Caki2 (cell line): ENCODE results near the gene PDE7B. TPM values are rescaled to one million over a fixed set of nuclear protein-coding genes. Genes with fewer than 3 reads are reported as not detected.

Source experiments
- DNase-seq: peaks from one replicate; pipeline ENCODE4 v3.0.0-alpha.2; 2015; ENCODE audit warnings: low read depth
- in situ Hi-C: cut with HindIII; loops from 2 replicates; pipeline ENCODE4 v1.10.0; 2016; ENCODE audit warnings: low sequenced_read_pairs, low pct_unique_long_range_greater_than_20kb, mixed read lengths
- total RNA-seq: library from RNA; depleted of rRNA; stranded (reverse); fragments of >200 nt; shearing (Covaris generic); gene quantifications from 2 replicates; pipeline ENCODE4 v1.2.3, GENCODE V29; 2014; ENCODE audit warnings: low replicate concordance

The PDE7B gene
- total RNA-seq, 1 experiment from 2014 or later: 0.07 TPM

DNA sequence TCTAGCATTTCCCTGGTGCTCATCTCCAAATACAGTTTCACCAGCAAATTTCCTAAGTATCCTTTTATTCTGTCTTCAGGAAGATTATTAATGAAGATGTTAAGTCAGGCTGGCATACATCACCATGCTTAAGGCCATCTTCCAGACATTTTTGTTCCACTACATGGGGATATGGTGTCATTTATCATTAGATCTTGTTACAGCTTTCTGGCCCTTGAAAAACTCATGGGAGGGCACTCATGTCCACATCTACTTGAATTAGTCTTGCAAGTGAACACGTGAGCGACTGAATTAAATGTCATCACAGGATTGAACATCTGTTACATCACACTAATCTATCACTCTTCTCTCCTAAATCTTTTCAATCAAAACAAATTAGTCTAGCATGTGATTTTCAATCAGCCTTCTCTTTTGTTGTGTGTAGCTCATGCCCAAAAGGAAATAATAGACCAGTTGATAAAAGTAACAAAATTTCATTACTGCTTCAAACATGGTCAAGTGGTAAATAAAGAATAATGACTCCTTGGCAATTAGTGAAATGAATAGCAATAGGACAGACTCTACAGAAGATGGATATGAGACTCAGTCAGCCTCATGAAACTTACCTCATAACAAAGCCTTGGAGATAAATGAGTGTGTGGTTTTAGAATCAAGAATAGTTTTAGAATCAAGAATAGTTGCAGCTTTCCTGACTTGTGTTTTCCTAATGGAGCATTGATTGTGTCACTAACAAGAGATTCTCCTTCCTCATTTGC lies 318.1 kb downstream of the PDE7B start:
- in situ Hi-C loops: no loop called here
- no peak for DNase-seq

DNA sequence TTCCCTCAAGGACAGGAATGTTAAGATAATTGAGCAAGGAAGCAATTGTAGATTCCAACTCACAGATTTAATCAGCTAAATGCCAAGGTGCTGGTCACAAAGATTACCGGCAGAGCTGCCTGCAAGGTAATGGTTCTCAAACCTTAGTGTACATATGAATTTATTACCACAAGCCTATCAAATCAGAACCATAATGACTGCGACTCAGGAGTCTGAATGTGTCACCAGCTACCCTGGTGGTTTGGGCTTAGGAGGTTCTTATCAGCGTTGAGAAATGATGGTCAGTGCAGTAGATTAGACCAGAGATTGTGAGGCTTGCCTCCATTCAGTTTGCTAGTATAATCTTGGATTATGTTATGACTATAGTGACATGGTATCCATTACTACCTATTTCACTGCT lies 319.7 kb downstream of the PDE7B start:
- DNase-seq: no peak
- in situ Hi-C loops: no loop called here

GRCh38 chr6:136173519-136174507 lies 322.3 kb downstream of the PDE7B start:
- DNase-seq: no peak
- in situ Hi-C loops: no loop called here

- in situ Hi-C loops: no loop called here
- DNase-seq: no peak
Measured at GRCh38 chr6:136174510-136174909, 323.0 kb downstream of the PDE7B start.

GRCh38 chr6:136175873-136176272 lies 324.4 kb downstream of the PDE7B start:
- DNase-seq: no peak
- in situ Hi-C loops: no loop called here

DNA sequence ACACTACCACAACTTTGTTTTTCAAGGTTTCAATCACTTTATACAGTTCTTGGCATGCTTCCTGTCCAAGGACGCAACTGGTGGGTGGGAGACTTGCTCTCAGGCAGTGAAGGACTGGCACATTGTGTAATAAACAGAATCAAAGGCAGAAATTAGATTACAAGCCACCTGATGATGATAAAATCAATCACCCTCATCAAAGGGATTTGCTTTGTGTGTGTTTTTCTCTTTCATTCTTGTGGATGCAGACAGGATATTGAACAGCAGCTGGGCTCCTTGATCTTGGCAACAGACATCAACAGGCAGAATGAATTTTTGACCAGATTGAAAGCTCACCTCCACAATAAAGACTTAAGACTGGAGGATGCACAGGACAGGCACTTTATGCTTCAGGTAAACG lies 327.2 kb downstream of the PDE7B start:
- in situ Hi-C loops: no loop called here
- no peak for DNase-seq

- in situ Hi-C loops: no loop called here
- no peak for DNase-seq
Measured at GRCh38 chr6:136180704-136181511, 329.4 kb downstream of the PDE7B start.

DNA sequence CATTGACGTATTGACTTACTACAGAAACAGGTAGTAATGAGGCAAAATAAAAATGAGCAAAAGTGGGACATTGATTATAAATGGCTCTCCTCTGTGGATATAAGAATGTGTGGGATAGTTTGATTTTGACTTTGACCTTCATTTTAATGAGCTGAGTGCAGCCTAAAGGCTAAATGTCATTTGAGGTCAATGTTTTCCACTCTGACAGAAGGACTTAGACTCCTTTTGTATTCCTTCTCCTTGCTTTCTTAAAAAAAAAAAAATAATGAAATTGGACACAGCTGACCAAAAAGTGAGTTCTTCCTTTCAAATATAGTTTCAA lies 330.0 kb downstream of the PDE7B start:
- in situ Hi-C loops: no loop called here

DNA sequence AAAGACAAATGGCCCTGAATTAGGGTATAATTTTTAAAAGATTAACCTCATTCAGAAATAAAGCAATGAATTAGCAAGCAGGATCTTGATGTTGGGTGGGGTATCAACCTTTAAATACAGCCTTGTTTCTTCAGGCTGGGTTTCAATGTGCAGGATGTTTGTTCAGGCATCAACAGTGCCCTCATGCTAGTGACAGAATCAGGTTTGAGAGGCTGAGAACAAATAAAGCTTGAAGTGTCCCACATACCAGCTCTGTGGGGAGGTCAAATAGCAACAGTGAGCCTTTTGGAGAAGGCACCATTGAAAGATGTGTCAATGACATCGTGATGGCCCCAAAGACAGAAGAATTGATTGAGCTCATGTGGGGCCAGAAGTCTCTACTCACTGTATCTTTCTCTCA lies 330.4 kb downstream of the PDE7B start:
- in situ Hi-C loops: no loop called here
- no peak for DNase-seq

More for the DNA sequence above, 330.0 kb downstream of the PDE7B start:
- no peak for DNase-seq

- no peak for DNase-seq
- in situ Hi-C loops: no loop called here
Measured at GRCh38 chr6:136184738-136185137, 333.2 kb downstream of the PDE7B start.

DNA sequence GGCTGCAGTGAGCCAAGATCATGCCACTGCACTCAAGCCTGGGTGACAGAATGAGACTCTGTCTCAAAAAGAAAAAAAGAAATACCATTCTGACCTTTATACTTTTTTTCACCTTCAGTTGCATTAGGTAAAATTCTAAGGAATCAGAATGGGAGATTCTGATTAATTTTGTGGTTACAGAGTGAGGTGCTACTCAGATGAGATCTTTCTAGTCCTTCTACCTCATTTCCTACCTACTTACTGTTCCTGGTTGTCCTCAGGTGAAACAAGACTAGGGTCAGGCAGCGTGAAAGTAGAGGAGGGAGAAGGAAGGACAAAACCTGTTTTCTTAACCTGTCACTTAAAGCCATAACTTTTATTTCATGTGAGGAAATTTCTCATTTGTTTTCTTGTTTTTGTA lies 334.9 kb downstream of the PDE7B start:
- DNase-seq: no peak
- in situ Hi-C loops: no loop called here

DNA sequence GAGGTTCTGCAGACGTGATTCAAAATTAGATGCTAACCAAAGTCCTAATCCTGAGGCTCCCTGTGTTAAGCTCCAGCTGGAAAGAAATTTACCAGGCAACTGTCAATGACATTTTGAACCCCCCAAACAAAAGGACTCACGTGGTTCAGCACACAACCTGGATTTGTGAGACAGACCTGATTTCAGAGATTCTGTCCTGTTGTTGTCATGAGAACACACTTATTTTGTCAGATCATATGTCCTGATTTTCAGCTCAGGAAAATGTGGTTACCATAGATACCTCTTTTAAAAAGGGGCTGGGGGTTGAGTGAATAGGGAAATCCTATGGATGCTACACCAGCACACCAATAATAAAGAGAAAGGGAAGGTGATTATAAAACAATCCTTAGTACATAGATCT lies 337.0 kb downstream of the PDE7B start:
- in situ Hi-C loops: no loop called here
- DNase-seq: no peak

- in situ Hi-C loops: no loop called here
- DNase-seq: no peak
Measured at GRCh38 chr6:136189104-136189503, 337.6 kb downstream of the PDE7B start.

DNA sequence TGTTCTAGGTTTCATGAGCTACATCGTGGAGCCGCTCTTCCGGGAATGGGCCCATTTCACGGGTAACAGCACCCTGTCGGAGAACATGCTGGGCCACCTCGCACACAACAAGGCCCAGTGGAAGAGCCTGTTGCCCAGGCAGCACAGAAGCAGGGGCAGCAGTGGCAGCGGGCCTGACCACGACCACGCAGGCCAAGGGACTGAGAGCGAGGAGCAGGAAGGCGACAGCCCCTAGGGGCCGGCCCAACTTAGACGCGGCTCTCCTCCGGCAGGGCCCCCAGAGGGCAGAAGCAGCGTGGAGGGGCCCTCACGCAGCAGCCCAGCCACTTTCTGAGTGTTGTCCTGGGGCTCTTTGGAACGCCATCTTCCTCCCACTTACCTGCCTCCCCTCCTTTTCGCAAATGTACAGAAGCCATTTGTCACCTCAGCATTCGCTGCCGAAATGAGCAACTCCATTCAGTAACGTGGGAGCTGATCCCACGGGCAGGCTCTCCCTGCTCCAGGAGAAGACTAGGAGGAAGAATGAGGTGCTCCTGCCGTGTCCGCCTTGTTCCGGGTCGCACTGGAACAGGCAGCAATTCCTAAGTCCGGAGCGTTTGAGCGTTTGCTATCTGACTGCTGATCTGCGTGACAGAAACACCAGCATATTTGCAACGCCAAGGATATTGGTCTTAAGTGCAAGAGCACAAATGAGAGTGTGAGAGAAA lies 340.3 kb downstream of the PDE7B start:
- in situ Hi-C loops: no loop called here
- no peak for DNase-seq

- DNase-seq: no peak
- in situ Hi-C loops: no loop called here
Measured at GRCh38 chr6:136192902-136193301, 341.4 kb downstream of the PDE7B start.

- no peak for DNase-seq
- in situ Hi-C loops: no loop called here
Measured at GRCh38 chr6:136201732-136202131, 350.2 kb downstream of the PDE7B start.

DNA sequence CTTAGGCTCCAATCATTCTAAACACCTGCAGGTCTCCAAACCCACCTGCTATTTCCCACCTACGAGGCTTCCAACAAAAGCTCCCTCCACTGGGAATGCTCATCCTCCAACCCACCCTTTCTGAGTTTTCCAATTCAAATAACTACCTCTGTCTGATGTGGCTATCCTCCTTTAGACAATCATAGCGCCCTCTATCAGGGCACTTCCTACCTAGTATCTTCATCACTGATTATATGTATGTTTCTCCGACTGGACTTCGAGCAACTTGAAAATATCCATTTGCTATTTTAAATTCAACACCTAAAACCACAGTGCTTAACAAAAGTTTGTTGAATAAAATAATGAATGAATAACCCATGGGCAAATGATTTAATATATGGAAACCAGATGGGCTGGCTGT lies 357.3 kb downstream of the PDE7B start:
- DNase-seq: no peak
- in situ Hi-C loops: no loop called here

- DNase-seq: no peak
- in situ Hi-C loops: no loop called here
Measured at GRCh38 chr6:136209496-136209895, 358.0 kb downstream of the PDE7B start.
